Neuronal stem cell (in vitro differentiated cells): Measurements from ENCODE around the gene ATP4A.
A peak's percentile ranks its signal among the peaks of the same experiment; 100 is the strongest.

Experiments used
- DNase-seq: peaks from one replicate; pipeline ENCODE4 v3.0.0-alpha.2; 2013; ENCODE audit warnings: low spot score
- H2AFZ ChIP-seq: one replicate; pipeline ENCODE4 v1.6.1; 2013; ENCODE audit warnings: mild to moderate bottlenecking, low read length, inconsistent platforms
- H2AK5ac ChIP-seq: 2 replicates; pipeline ENCODE4 v1.6.1; 2013; ENCODE audit warnings: low read depth, mild to moderate bottlenecking, inconsistent platforms, low read length, moderate library complexity, mixed read lengths
- H2BK120ac ChIP-seq: 2 replicates; pipeline ENCODE4 v1.6.1; 2013; ENCODE audit warnings: low read depth, mild to moderate bottlenecking, inconsistent platforms, low read length, moderate library complexity, mixed read lengths
- H2BK12ac ChIP-seq: one replicate; pipeline ENCODE4 v1.6.1; 2013; ENCODE audit warnings: low read length, inconsistent platforms
- H2BK15ac ChIP-seq: 2 replicates; pipeline ENCODE4 v1.6.1; 2013; ENCODE audit warnings: mild to moderate bottlenecking, low read length, inconsistent platforms, mixed read lengths
- H2BK5ac ChIP-seq: one replicate; pipeline ENCODE4 v1.6.1; 2013; ENCODE audit warnings: inconsistent platforms, mild to moderate bottlenecking, low read length, moderate library complexity
- H3K14ac ChIP-seq: one replicate; pipeline ENCODE4 v1.6.1; 2013; ENCODE audit warnings: low read length, inconsistent platforms
- H3K18ac ChIP-seq: 2 replicates; pipeline ENCODE4 v1.6.1; 2013; ENCODE audit warnings: low read length, inconsistent platforms
- H3K23ac ChIP-seq: 2 replicates; pipeline ENCODE4 v1.6.1; 2013; ENCODE audit warnings: low read depth, mild to moderate bottlenecking, mixed read lengths, low read length, inconsistent platforms; ENCODE audit not compliant: poor library complexity
- H3K27ac ChIP-seq: replicated peaks from 3 replicates; pipeline ENCODE4 v1.5.1; 2013; ENCODE audit warnings: low read length, inconsistent platforms
- H3K27me3 ChIP-seq, 3 experiments: 2 replicates each; pipeline ENCODE4 v1.6.1; 2013; ENCODE audit warnings: low read length in 3 of 3, mild to moderate bottlenecking in 2 of 3, inconsistent platforms in 1 of 3, low read depth in 1 of 3, mixed read lengths in 1 of 3, moderate library complexity in 1 of 3; ENCODE audit not compliant: control insufficient read depth in 3 of 3, insufficient read depth in 3 of 3
- H3K36me3 ChIP-seq, 2 donors: replicated peaks in 1 of 2; 2 replicates each; pipeline ENCODE4 v1.6.1; 2013; ENCODE audit warnings: low read length in 2 of 2; ENCODE audit not compliant: control insufficient read depth in 2 of 2, insufficient read depth in 2 of 2
- H3K4ac ChIP-seq: 2 replicates; pipeline ENCODE4 v1.6.1; 2013; ENCODE audit warnings: inconsistent platforms, mild to moderate bottlenecking, low read length, moderate library complexity
- H3K4me1 ChIP-seq, 2 donors: 1 replicate in 1 of 2; 2 replicates in 1 of 2; pipeline ENCODE4 v1.6.1; 2013; ENCODE audit warnings: low read length in 2 of 2, low read depth in 1 of 2; ENCODE audit not compliant: control insufficient read depth in 2 of 2, insufficient read depth in 1 of 2
- H3K4me2 ChIP-seq: one replicate; pipeline ENCODE4 v1.6.1; 2013; ENCODE audit warnings: mild to moderate bottlenecking, low read length, inconsistent platforms; ENCODE audit not compliant: insufficient read depth, poor library complexity, severe bottlenecking
- H3K4me3 ChIP-seq, 2 donors: 2 replicates each; pipeline ENCODE4 v1.5.1; 2013; ENCODE audit warnings: low read length in 2 of 2, mild to moderate bottlenecking in 2 of 2, inconsistent platforms in 1 of 2, moderate library complexity in 1 of 2
- H3K79me1 ChIP-seq: one replicate; pipeline ENCODE4 v1.6.1; 2013; ENCODE audit warnings: low read depth, mild to moderate bottlenecking, inconsistent platforms, low read length, moderate library complexity
- H3K9ac ChIP-seq: one replicate; pipeline ENCODE4 v1.6.1; 2013; ENCODE audit warnings: mild to moderate bottlenecking, low read depth, low read length, inconsistent platforms; ENCODE audit not compliant: poor library complexity
- H3K9me3 ChIP-seq, 2 donors: replicated peaks in 1 of 2; 2 replicates each; pipeline versions ENCODE3 to v1.6.1; 2013; ENCODE audit warnings: low read length in 2 of 2, mild to moderate bottlenecking in 2 of 2, inconsistent platforms in 1 of 2, low read depth in 1 of 2, mixed read lengths in 1 of 2, moderate library complexity in 1 of 2; ENCODE audit not compliant: control insufficient read depth in 2 of 2, insufficient read depth in 1 of 2
- H4K8ac ChIP-seq: one replicate; pipeline ENCODE4 v1.6.1; 2013; ENCODE audit warnings: low read depth, mild to moderate bottlenecking, inconsistent platforms, low read length, moderate library complexity
- H4K91ac ChIP-seq: one replicate; pipeline ENCODE4 v1.6.1; 2013; ENCODE audit warnings: low read length, low read depth, mild to moderate bottlenecking, inconsistent platforms; ENCODE audit not compliant: poor library complexity
- WGBS, 2 donors: extraction: QIAGEN DNeasy Blood & Tissue Kit; methylation state at CpG; one replicate each; pipeline ENCODE4 v1.1.7; 2013; ENCODE audit warnings: missing lambda C conversion rate in 2 of 2, mixed read lengths in 1 of 2; ENCODE audit not compliant: insufficient read length in 2 of 2, insufficient replicate concordance in 1 of 2; ENCODE audit errors: extremely low coverage in 2 of 2; 5-methylcytosine and 5-hydroxymethylcytosine counted together

ATP4A gene

DNA sequence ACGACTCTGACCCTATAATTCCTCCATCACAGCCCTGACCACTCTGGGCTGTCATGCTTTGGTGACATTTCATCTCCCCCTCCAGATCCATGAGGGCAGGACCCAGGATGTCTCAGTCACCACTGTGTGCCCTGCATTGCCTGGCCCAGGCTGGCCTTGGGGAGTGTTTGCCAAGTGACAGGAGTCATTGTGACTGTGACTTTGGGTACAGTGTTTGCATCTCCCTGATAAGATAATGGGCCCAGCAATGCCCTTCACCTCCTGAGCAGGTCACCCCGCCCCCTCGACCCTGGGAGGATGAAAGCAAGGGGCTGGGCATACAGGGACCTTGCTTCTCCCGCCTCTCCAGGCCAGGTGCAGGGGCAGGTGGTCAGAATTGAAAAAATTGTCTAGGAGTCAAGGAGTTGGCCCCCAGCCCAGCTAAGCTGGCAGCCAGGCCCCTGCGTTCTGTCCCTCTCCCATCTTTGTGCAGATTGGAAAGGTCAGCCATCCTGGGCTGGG, 5.9 kb upstream of the ATP4A start:
- Histone ChIP-seq H2AK5ac (peak overlapping the region; percentile 52), H3K14ac (peak overlapping the region; percentile 84), H3K27me3 (peaks cover 0 to 10% (median 2%) of the 10 kb centered on the region in 3 experiments), H3K36me3 (no peaks in the 10 kb centered on the region), H3K4ac (no peak overlapping the region), H4K8ac (peak overlapping the region; percentile 56), H2BK12ac (no peak overlapping the region), H2BK15ac (no peak overlapping the region), H4K91ac (no peak overlapping the region), H3K9ac (peak overlapping the region; percentile 12), H3K23ac (no peak overlapping the region), H3K4me2 (no peak overlapping the region), H3K4me3 (no peak overlapping the region), H2AFZ (no peak overlapping the region), H3K4me1 (no peaks in the 10 kb centered on the region), H3K27ac (no peak overlapping the region), H3K18ac (peak overlapping the region; percentile 35), H3K9me3 (peaks cover 0 to 2% of the 10 kb centered on the region in 2 donors), H3K79me1 (no peaks in the 10 kb centered on the region), H2BK5ac (no peak overlapping the region), H2BK120ac (no peak overlapping the region)
- DNase-seq, result no peak
- WGBS, 2 donors, result no CpG with 5 or more reads among the region's 5 CpGs

DNA sequence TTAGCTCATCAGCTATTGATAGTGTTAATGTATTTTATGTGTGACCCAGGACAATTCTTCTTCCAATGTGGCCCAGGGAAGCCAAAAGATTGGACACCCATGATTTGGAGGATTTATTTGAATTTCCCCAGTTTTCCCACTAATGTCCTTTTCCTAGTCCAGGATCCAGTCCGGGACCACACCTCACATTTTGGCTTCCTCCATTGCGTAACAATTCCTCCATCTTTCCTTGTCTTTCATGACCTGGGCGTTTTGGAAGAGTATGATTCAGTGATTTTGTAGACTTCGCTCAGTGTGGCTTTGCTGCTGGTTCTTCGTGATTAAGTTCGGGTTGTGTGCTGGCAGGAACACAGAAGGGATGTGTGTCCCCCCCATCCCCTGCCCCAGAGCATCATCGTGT, 3.3 kb upstream of the ATP4A start:
- Histone ChIP-seq H2AK5ac (no peak overlapping the region), H2AFZ (no peak overlapping the region), H3K23ac (no peak overlapping the region), H3K14ac (no peak overlapping the region), H4K8ac (no peak overlapping the region), H3K4me3 (no peak overlapping the region), H2BK5ac (no peak overlapping the region), H3K4me1 (no peaks in the 10 kb centered on the region), H3K36me3 (no peaks in the 10 kb centered on the region), H3K4ac (no peak overlapping the region), H3K9ac (no peak overlapping the region), H3K27me3 (peaks cover 0 to 16% (median 2%) of the 10 kb centered on the region in 3 experiments), H3K18ac (no peak overlapping the region), H3K9me3 (no peaks in the 10 kb centered on the region), H4K91ac (no peak overlapping the region), H3K4me2 (no peak overlapping the region), H2BK120ac (no peak overlapping the region), H2BK12ac (no peak overlapping the region), H3K27ac (no peak overlapping the region), H2BK15ac (no peak overlapping the region), H3K79me1 (peaks cover 2% of the 10 kb centered on the region)
- DNase-seq, result no peak
- no CpG with 5 or more reads among the region's 7 CpGs for WGBS, 2 donors

DNA sequence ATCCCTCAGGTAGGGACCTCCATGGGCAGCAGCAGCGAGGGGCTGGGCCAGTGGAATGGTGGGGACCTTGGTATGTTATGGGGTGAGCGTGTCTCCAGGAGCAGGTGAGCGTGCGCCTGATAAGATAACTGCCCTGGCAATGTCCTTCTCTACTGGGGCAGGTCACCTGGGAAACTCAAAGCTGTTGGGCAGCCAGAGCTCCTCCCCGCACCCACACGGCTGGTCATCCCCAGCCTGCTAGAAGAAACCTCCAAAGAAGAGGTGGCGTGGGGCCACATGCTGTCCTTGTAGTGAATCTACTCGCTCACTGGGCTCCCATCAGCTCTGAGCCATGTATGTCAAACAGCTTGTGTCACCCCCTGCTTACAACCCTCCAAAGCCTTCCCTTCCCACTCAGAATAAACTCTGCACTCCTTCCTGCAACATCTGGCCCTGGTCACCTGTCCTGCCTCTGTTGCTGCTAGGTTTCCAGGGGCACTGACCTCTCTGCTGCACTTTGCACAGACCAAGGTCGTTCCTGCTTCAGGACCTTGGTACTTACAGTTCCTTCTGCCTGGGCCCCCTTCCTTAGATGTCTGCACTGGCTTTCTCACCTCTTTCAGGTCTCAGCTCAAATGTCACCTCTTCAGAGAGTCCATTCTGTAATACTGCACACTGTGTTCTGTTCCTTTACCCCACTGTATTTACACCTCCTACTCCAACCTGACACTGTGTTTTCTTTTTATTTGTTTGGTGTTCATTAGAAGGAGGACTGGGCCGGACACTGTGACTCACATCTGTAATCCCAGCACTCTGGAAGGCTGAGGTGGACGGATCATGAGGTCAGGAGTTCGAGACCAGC, 1.8 kb upstream of the ATP4A start:
- H3K36me3 ChIP-seq, result no peaks in the 10 kb centered on the region
- no peaks in the 10 kb centered on the region for H3K4me1 ChIP-seq
- peaks cover 0 to 30% (median 4%) of the 10 kb centered on the region in 3 experiments for H3K27me3 ChIP-seq
- no peaks in the 10 kb centered on the region for H3K9me3 ChIP-seq
- H3K14ac ChIP-seq, result peak overlapping the region; percentile 38
- peaks cover 2% of the 10 kb centered on the region for H3K79me1 ChIP-seq
- H4K8ac ChIP-seq, result no peak overlapping the region
- H2BK12ac ChIP-seq, result peak overlapping the region; percentile 84
- WGBS, 2 donors, result no CpG with 5 or more reads among the region's 12 CpGs
- H3K27ac ChIP-seq, result no peak overlapping the region
- no peak overlapping the region for H3K4me2 ChIP-seq
- DNase-seq, result no peak
- H3K9ac ChIP-seq, result no peak overlapping the region
- H2BK15ac ChIP-seq, result no peak overlapping the region
- H2AK5ac ChIP-seq, result no peak overlapping the region
- H3K18ac ChIP-seq, result peak overlapping the region; percentile 57
- H2BK120ac ChIP-seq, result no peak overlapping the region
- no peak overlapping the region for H4K91ac ChIP-seq
- H3K4me3 ChIP-seq, result no peak overlapping the region
- H3K4ac ChIP-seq, result no peak overlapping the region
- no peak overlapping the region for H3K23ac ChIP-seq
- peak overlapping the region; percentile 75 for H2BK5ac ChIP-seq
- H2AFZ ChIP-seq, result no peak overlapping the region

DNA sequence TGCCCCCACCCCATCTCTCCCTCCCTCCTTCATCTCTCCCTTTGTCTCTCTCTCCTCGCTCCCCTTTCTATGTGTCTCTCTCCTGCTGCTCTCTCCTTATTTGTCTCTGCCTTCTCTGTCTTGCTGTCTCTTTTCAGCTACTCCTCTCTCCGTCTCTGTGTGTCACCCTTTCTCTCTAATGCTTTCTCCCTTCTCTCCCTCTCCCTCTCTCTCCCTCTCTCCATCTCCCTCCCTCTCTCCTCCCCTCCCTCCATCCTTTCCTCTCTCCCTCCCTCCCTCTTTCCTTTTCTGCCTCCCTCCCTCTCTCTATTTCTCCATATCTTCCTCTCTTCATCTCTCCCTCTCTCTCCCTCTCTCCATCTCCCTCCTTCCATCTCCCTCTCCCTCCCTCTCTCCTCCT, 682 bp downstream of the ATP4A start:
- H2AFZ ChIP-seq, result peak overlapping the region; percentile 63
- no peak overlapping the region for H3K27ac ChIP-seq
- peaks cover 2% of the 10 kb centered on the region for H3K79me1 ChIP-seq
- WGBS, 2 donors, result no CpG with 5 or more reads among the region's 2 CpGs
- no peak overlapping the region for H2BK120ac ChIP-seq
- peaks cover 0 to 3% of the 10 kb centered on the region in 2 donors for H3K4me1 ChIP-seq
- no peak overlapping the region for H2BK15ac ChIP-seq
- H3K18ac ChIP-seq, result no peak overlapping the region
- H4K8ac ChIP-seq, result no peak overlapping the region
- H3K9me3 ChIP-seq, result peaks cover 0 to 4% of the 10 kb centered on the region in 2 donors
- no peak overlapping the region for H2BK12ac ChIP-seq
- no peak overlapping the region for H3K23ac ChIP-seq
- H2AK5ac ChIP-seq, result no peak overlapping the region
- no peak overlapping the region for H4K91ac ChIP-seq
- no peak overlapping the region for H3K9ac ChIP-seq
- H3K36me3 ChIP-seq, result no peaks in the 10 kb centered on the region
- H3K4ac ChIP-seq, result no peak overlapping the region
- H3K27me3 ChIP-seq, result peaks cover 2 to 52% (median 23%) of the 10 kb centered on the region in 3 experiments
- H2BK5ac ChIP-seq, result no peak overlapping the region
- H3K4me2 ChIP-seq, result no peak overlapping the region
- no peak overlapping the region for H3K4me3 ChIP-seq
- no peak for DNase-seq
- no peak overlapping the region for H3K14ac ChIP-seq
